Esophagus squamous epithelium (tissue), 5 donors: Measurements from ENCODE around the gene LASP1NB.

Source experiments
- DNase-seq: peaks from one replicate; lab custom pipeline; 2025; lab: John Stamatoyannopoulos, UW
- H3K27ac ChIP-seq, 4 donors: fragments of 200-600 bp; sonication (generic); one replicate each; pipeline ENCODE4 v1.5.1; 2016 to 2019; ENCODE audit warnings: mild to moderate bottlenecking in 1 of 4
- H3K27me3 ChIP-seq, 4 donors: fragments of 200-600 bp; sonication (generic); 1 replicate in 3 of 4; 2 replicates in 1 of 4; pipeline versions ENCODE4 v1.5.1 to v1.6.0; 2017 to 2021; ENCODE audit warnings: antibody characterized with exemption in 1 of 4
- H3K36me3 ChIP-seq, 3 donors: fragments of 200-600 bp; sonication (generic); one replicate each; pipeline ENCODE4 v1.5.1; 2016 to 2019
- H3K4me1 ChIP-seq, 3 donors: fragments of 200-600 bp; sonication (generic); one replicate each; pipeline ENCODE4 v1.5.1; 2017 to 2019
- H3K4me3 ChIP-seq, 4 donors: fragments of 200-600 bp; sonication (generic); 1 replicate in 3 of 4; 2 replicates in 1 of 4; pipeline ENCODE4 v1.5.1; 2016 to 2019; ENCODE audit warnings: mild to moderate bottlenecking in 2 of 4, moderate library complexity in 1 of 4
- H3K9me3 ChIP-seq, 3 donors: fragments of 200-600 bp; sonication (generic); one replicate each; pipeline ENCODE4 v1.5.1; 2016 to 2019
- CTCF ChIP-seq, 6 experiments: fragments of 450-650 bp in 4 of 6; fragments of 200-600 bp in 2 of 6; sonication (generic) in 2 of 6; IDR thresholded peaks; one replicate each; pipeline ENCODE4 v1.5.1; 2016 to 2019; ENCODE audit warnings: antibody characterized with exemption in 6 of 6, mild to moderate bottlenecking in 4 of 6, moderate library complexity in 4 of 6
- POLR2A ChIP-seq, 4 donors: fragments of 450-650 bp; IDR thresholded peaks; one replicate each; pipeline ENCODE4 v1.6.1; 2017; ENCODE audit warnings: antibody characterized with exemption in 4 of 4, mild to moderate bottlenecking in 4 of 4, moderate library complexity in 3 of 4
- whole genome bisulfite sequencing, 2 donors: methylation state at CpG; one replicate each; pipeline ENCODE4 v1.1.5; 2018; 5-methylcytosine and 5-hydroxymethylcytosine counted together
- intact Hi-C: fragments of 100-400 bp; cut with DNase I; formaldehyde crosslinking; loops from one replicate; pipeline ENCODE4 v1.15.0; 2022
- donor health status: DM: yes; HTN: yes; CAD: no.

Gene LASP1NB

GRCh38 chr17:38925263-38925995 lies at the start of gene LASP1NB:
Gene LASP1NB, plus strand, starts transcription at chr17:38925614.
- Histone ChIP-seq H3K4me1 (peaks cover 8 to 49% (median 30%) of the 10 kb centered on the region in 3 donors), H3K9me3 (no peaks in the 10 kb centered on the region), H3K27me3 (no peaks in the 10 kb centered on the region), H3K4me3 (no peak within 1 kb of the TSS), H3K27ac (peak within 1 kb of the TSS in 3 of 4 donors; percentile 38 to 55 (median 50)), H3K36me3 (peaks cover 0 to 8% (median 0%) of the 10 kb centered on the region in 3 donors)
- WGBS, 2 donors = 45 to 76% methylated on average over 7 to 13 of the region's 14 CpGs
- no peak for TF ChIP-seq POLR2A (IDR thresholded peaks at IDR 0.05)
- no peak for TF ChIP-seq CTCF (IDR thresholded peaks at IDR 0.05)
- intact Hi-C loops = no loop called here
- no peak for DNase-seq

GRCh38 chr17:38877130-38877851 lies 48.1 kb upstream of the LASP1NB start:
- intact Hi-C loops = no loop called here
- H3K27ac ChIP-seq = peak overlapping the region in 3 of 4 donors; percentile 6 to 47 (median 26)
- 57 to 88% methylated on average over 1 of the region's 7 CpGs for WGBS, 2 donors
- no peaks in the 10 kb centered on the region for H3K9me3 ChIP-seq
- H3K27me3 ChIP-seq = no peaks in the 10 kb centered on the region
- H3K4me1 ChIP-seq = peaks cover 55 to 100% (median 71%) of the 10 kb centered on the region in 3 donors
- H3K36me3 ChIP-seq = peaks cover 7 to 67% (median 7%) of the 10 kb centered on the region in 3 donors
- DNase-seq = no peak
- no peak overlapping the region for H3K4me3 ChIP-seq
- TF ChIP-seq CTCF (IDR thresholded peaks at IDR 0.05) = no peak
- TF ChIP-seq POLR2A (IDR thresholded peaks at IDR 0.05) = no peak

GRCh38 chr17:38879878-38880665 lies 45.3 kb upstream of the LASP1NB start:
- peaks cover 7 to 93% (median 7%) of the 10 kb centered on the region in 3 donors for H3K36me3 ChIP-seq
- DNase-seq = no peak
- no peaks in the 10 kb centered on the region for H3K9me3 ChIP-seq
- peak overlapping the region in 1 of 4 donors; percentile 24 for H3K4me3 ChIP-seq
- TF ChIP-seq CTCF (IDR thresholded peaks at IDR 0.05) (no peak), POLR2A (IDR thresholded peaks at IDR 0.05) (no peak)
- peak overlapping the region; percentile 18 to 70 (median 52) for H3K27ac ChIP-seq
- no peaks in the 10 kb centered on the region for H3K27me3 ChIP-seq
- 15 to 17% methylated on average over 4 to 6 of the region's 6 CpGs for whole genome bisulfite sequencing, 2 donors
- H3K4me1 ChIP-seq = peaks cover 47 to 100% (median 68%) of the 10 kb centered on the region in 3 donors
- intact Hi-C loops = no loop called here

GRCh38 chr17:38881600-38882191 lies 43.7 kb upstream of the LASP1NB start:
- 25 to 53% methylated on average over 4 of the region's 8 CpGs for WGBS, 2 donors
- DNase-seq = no peak
- H3K27ac ChIP-seq = peak overlapping the region in 3 of 4 donors; percentile 7 to 70 (median 39)
- peaks cover 7 to 97% (median 7%) of the 10 kb centered on the region in 3 donors for H3K36me3 ChIP-seq
- no peaks in the 10 kb centered on the region for H3K9me3 ChIP-seq
- H3K4me1 ChIP-seq = peaks cover 60 to 100% (median 76%) of the 10 kb centered on the region in 3 donors
- intact Hi-C loops = no loop called here
- TF ChIP-seq POLR2A (IDR thresholded peaks at IDR 0.05) (no peak), CTCF (IDR thresholded peaks at IDR 0.05) (no peak)
- no peak overlapping the region for H3K4me3 ChIP-seq
- no peaks in the 10 kb centered on the region for H3K27me3 ChIP-seq
